Right ventricle myocardium superior (tissue), 1 donor: ENCODE results near the gene CCDC93. TPM values are rescaled to one million over a fixed set of nuclear protein-coding genes. Genes with fewer than 3 reads are reported as not detected.
"Not testable (repeated sequence)": the region's sequence is repeated elsewhere in the genome, so short reads cannot be mapped to it uniquely, and the experiment has no call there.

ENCODE experiments used
- ATAC-seq: fragments of 200-7000 bp; cut with Tn5 transposase; one replicate; pipeline ENCODE4 v1.9.1; 2020; ENCODE audit warnings: mild to moderate bottlenecking; ENCODE audit not compliant: poor library complexity
- DNase-seq: peaks from one replicate; pipeline ENCODE4 v3.0.0-alpha.2; 2020
- intact Hi-C: fragments of 100-400 bp; cut with DNase I; formaldehyde crosslinking; loops from one replicate; pipeline ENCODE4 v1.11.2; 2022
- total RNA-seq: library from RNA; stranded (reverse); fragmentation: NEBNext Ultra II Directional; extraction: Animal tissue kit (Norgen Biotek cat#: 25700); gene quantifications from one replicate; pipeline ENCODE4 v1.2.1, GENCODE V29; 2021
- donor health status: DM: no; HTN: yes; CAD: no; lungs with severe emphysema.

CCDC93 gene
- total RNA-seq, 1 donor from 2014 or later: 20.9 TPM

DNA sequence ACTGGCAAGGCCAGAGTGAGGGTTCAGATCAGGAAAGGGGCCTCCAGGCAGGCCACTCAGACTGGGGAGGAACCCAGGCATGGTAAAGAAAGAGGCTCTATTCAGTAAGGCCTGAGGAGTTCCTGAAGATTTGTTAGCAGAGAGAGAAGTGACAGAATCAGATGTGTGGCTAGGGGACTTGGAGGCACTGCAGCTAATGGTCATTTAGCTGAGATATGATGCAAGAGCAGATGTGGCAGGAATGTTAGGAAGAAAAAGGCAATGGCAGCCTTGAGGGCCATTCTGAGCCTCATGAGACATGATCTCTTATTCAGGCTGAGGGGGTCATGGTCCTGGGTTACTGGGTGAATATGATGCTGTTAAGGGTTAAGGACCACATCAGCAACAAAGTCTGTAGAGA lies 73.4 kb downstream of the CCDC93 start:
- intact Hi-C loops: no loop called here
- ATAC-seq: no peak
- DNase-seq: no peak

GRCh38 chr2:117938611-117939010 lies 75.3 kb downstream of the CCDC93 start:
- no peak for ATAC-seq
- intact Hi-C loops: no loop called here

DNA sequence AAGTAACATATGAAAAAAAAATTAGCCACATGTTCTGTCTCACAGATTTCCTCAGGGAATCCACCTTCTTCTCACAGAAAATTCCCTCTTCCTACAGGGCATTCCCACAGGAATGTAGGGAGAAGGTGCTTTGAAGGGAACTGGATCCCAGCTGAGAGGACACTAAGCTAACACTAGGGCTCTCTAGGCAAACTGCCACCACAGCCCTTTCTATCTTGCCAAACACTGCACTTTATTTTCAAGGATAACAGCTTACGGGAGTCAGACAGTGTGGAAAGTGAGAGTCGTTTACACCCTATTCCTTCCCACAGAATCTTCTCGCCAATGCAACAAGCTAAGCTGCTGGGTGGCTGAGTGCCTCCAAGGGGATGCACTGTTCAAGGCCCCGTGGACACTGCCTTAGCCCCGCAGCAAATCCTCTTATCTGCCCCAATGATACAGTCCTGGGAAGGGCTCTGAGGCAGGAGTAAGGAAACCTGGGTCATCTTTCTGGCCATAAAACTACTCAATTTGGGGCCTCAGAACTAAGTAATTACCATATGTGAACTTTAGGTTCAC lies 76.9 kb downstream of the CCDC93 start:
- ATAC-seq: peak; percentile 93
- no peak for DNase-seq
- intact Hi-C loops: no loop called here

More at GRCh38 chr2:117938611-117939010, 75.3 kb downstream of the CCDC93 start:
- no peak for DNase-seq

- intact Hi-C loops: no loop called here
- DNase-seq: no peak
- peak; percentile 84 for ATAC-seq
Observed at GRCh38 chr2:117935954-117936353, 77.9 kb downstream of the CCDC93 start.

GRCh38 chr2:117935456-117935855 lies 78.4 kb downstream of the CCDC93 start:
- DNase-seq (no peak), ATAC-seq (no peak)
- intact Hi-C loops: no loop called here

DNA sequence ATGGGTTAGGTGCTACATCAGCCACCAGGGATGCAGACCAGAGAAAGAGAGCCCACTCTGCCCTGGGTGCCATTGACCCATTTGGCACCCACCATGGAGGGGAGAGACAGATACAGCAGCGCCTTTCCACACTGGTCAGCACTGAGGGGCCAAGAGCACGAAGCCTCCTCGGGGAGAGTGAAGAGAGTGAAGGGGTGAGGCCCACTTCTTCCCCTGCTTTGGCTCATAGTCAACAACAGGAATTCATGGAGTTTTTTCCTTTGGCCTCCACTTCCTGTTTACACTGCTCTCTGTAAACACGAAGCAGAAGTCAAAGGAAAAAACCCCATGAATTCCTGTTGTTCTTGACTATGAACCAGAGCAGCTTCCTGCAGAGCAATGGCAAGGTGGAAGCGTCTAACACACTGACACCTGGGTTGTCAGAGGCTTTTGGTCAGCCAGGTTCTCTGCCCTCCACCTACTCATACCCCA lies 80.0 kb downstream of the CCDC93 start:
- DNase-seq (no peak), ATAC-seq (no peak)
- intact Hi-C loops: no loop called here

DNA sequence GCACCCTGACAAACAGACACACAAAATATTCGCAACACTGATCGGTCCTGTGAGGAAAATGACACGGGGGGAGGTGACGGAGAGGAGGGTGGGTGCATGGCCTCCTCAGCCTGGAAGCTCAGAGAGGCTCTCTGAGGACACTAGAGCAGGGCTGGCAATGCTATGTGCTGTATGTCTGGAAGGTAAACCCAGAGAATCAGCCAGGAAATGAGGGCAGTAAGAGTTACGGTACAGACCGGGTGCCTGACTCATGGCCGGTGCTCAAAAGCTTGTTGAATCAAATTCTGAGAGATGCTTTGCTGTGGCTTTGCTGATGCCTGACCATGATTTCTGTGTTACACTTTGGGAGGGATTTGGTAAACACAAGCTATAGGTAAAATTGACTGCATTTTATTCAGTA lies 81.9 kb downstream of the CCDC93 start:
- intact Hi-C loops: no loop called here
- ATAC-seq (no peak), DNase-seq (no peak)

DNA sequence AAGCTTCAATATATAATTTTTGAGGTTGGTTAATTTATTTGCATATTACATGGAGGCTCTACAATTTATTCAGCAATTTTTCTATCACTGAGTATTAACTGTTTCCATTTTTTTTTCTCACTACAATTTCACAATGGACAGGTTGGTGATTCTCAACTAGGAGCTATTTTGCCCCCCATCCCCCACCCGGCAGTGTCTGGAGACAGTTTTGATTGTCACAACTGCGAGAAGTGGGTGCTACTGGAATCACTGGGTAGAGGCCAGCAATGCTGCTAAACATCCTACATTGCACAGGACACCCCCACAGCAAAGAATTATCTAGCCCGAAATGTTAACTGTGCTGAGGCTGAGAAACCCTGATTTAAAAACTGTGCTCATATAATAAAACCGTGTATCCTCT lies 82.6 kb downstream of the CCDC93 start:
- ATAC-seq (no peak), DNase-seq (no peak)
- intact Hi-C loops: no loop called here

- no peak for DNase-seq
- ATAC-seq: no peak
- intact Hi-C loops: no loop called here
Observed at GRCh38 chr2:117930775-117931174, 83.1 kb downstream of the CCDC93 start.

GRCh38 chr2:117923471-117923870 lies 90.4 kb downstream of the CCDC93 start:
- intact Hi-C loops, DNase-seq, ATAC-seq: not testable (repeated sequence)

DNA sequence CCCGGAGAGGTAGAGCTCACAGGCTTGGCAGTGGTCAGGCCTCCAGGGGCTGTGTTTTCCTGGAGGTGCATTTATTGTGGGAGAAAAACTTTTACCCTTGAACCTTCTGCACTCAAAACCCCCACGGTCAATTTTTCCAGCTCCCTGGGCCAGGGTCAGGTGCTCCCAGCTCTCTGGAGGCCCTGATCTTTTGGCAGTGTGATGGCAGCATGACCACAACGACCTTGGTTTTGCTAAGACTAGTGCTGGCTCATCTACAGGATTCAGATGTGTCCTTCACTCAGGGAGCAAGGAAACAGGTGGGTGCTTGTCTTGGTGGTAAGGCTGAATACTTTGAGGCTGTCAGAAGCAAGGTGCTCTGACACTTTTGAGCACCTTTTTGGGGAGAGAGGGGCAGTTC lies 92.3 kb downstream of the CCDC93 start:
- peak; percentile 87 for ATAC-seq
- intact Hi-C loops: no loop called here

GRCh38 chr2:117918608-117919007 lies 95.3 kb downstream of the CCDC93 start:
- ATAC-seq: no peak
- no peak for DNase-seq
- intact Hi-C loops: no loop called here

More for the DNA sequence above, 92.3 kb downstream of the CCDC93 start:
- no peak for DNase-seq

DNA sequence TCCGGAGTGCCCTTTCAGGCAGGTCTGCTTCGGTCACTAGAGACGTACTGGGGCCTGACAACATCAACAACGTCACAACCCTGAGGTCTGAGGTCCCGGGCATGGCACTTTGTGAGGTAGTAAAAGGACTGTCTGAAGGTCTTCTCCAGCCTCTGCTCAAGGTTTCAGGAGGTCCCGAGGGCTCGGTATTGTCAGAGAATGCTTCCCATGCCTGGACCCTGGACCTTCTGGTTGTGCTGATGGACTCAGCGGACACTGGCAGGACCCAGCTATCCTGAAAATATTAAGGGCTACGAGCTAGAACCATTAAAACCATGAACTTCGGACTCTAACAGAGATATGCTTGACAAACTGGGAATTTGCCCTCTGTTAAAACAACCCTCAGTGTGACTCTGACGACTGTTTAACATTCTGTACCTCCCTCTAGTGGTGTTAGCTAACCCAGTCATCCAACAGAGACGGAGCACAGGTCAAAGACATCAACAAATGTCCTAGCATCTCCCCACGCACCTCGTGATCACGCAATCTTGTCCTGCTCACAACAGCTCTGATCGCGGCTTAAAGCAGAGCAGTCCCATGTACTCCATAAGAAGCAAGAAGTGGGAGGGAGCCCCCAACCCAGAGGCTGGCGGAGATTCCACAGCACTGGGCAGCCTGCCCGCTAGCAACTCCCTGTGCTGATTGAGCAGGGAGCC lies 96.5 kb downstream of the CCDC93 start:
- DNase-seq: no peak
- intact Hi-C loops: no loop called here
- peak; percentile 41 for ATAC-seq

DNA sequence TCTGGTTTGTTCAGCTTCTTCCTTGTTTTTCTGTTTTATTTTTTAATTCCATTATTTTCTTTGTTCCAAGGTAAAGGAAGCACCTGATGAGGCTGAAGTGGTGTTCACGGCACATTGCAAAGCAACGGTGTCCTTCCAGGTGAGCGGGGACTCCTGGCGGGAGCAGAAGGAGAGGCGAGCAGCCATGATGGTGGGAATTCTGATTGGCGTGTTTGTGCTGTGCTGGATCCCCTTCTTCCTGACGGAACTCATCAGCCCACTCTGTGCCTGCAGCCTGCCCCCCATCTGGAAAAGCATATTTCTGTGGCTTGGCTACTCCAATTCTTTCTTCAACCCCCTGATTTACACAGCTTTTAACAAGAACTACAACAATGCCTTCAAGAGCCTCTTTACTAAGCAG lies 110.9 kb downstream of the CCDC93 start:
- intact Hi-C loops: no loop called here
- DNase-seq (no peak), ATAC-seq (no peak)

DNA sequence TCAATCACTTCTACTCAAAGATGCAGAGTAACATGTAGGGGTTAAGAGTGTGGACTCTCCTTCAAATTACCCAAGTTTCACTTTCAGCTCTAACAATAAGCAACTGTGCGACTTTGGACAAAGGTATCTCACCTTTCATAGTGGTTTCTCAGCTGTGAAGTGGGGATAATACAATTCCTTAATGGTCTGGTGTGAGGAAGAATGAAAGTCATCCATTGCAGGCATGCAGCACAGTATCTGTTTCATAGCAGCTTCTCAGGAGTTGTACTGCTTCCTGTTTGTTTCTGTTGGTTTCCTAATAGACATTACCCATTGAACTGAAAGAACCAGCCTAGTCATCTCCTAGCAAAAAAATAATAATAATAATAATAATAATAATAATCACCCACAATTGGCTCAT lies 125.0 kb downstream of the CCDC93 start:
- intact Hi-C loops: no loop called here
- ATAC-seq (no peak), DNase-seq (no peak)

DNA sequence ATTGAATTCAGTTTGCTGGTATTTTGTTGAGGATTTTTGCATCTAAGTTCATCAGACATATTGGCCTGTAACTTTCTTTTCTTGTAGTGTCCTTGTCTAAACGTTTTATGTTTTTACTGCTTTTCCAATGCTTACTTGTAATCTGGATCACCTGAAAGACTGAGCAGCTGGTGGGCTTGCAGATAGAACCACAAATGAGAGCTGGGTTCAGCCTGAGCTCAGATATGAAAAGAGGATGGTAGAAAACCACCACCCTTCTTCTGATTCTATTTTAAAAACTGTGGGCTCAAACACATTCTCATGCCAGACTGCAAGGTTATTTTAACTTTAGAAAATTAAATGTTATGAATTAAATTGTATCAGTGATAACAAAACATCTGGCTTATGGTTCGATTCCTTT lies 128.6 kb downstream of the CCDC93 start:
- ATAC-seq (no peak), DNase-seq (no peak)
- intact Hi-C loops: no loop called here

DNA sequence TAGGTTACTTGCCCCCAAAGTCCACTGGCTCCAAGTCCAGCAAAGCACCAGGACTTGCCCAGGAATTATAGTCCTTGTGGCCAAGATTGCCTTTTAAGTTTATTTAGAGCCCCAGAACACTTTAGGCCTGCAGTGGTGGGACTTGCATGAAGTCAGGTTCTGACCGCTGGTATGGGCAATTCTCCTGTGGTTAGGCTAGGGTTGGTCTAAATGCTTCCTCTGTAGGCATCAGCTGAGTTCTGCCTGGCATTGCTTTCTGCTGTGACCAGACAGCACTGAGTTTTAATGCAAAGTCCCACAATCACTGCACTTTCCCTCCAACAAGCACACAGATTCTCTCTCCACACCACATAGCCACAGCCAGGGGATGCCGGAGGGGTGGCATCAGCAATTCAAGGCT lies 134.9 kb downstream of the CCDC93 start:
- DNase-seq (no peak), ATAC-seq (no peak)
- intact Hi-C loops: no loop called here

DNA sequence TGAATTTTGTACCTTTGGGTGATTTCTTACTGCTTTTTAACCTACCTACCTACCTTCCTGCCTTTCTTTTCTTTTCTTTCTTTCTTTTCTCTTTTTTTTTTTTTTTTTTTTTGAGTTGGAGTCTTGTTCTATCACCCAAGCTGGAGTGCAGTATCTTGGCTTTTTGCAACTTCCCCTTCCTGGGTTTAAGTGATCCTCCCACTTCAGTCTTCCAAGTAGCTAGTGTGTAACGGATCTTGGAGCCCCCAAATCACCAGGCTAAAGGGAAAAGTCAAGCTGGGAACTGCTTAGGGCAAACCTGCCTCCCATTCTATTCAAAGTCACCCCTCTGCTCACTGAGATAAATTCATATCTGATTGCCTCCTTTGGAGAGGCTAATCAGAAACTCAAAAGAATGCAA lies 138.1 kb downstream of the CCDC93 start:
- intact Hi-C loops: no loop called here
- ATAC-seq (no peak), DNase-seq (no peak)
